Stimulated activated CD4-positive, alpha-beta T cell treated with anti-CD3 and anti-CD28 coated beads, Interleukin-15, amount 100 ng/mL, for 24 hours (primary cell): ENCODE data around the gene STX2.
"Not testable (repeated sequence)": the region's sequence is repeated elsewhere in the genome, so short reads cannot be mapped to it uniquely, and the experiment has no call there.

Experiments
- DNase-seq: peaks from one replicate; pipeline ENCODE4 v3.0.0-alpha.2; 2020

STX2 gene

GRCh38 chr12:130838951-130839769 is at the start of gene STX2:
Gene STX2, minus strand, starts transcription at chr12:130839250. Its CDS starts 151 bp downstream, at chr12:130839099.
- DNase-seq = peak; percentile 89

GRCh38 chr12:130887190-130887589 is 48.1 kb upstream of the STX2 start:
- not testable (repeated sequence) for DNase-seq

- no peak for DNase-seq
These were observed 42.5 kb upstream of the STX2 start for GRCh38 chr12:130881548-130881947.

GRCh38 chr12:130881046-130881445 is 42.0 kb upstream of the STX2 start:
- no peak for DNase-seq

GRCh38 chr12:130880411-130880885 is 41.4 kb upstream of the STX2 start:
- DNase-seq = peak; percentile 29

- DNase-seq = peak; percentile 35
These were observed 40.8 kb upstream of the STX2 start for GRCh38 chr12:130879781-130880389.

GRCh38 chr12:130879212-130879686 is 40.2 kb upstream of the STX2 start:
- peak; percentile 35 for DNase-seq

- DNase-seq = peak; percentile 27
These were observed 39.4 kb upstream of the STX2 start for GRCh38 chr12:130878193-130879185.

GRCh38 chr12:130877333-130877732 is 38.3 kb upstream of the STX2 start:
- no peak for DNase-seq

GRCh38 chr12:130876758-130877157 is 37.7 kb upstream of the STX2 start:
- DNase-seq = no peak

GRCh38 chr12:130876297-130876696 is 37.2 kb upstream of the STX2 start:
- no peak for DNase-seq

GRCh38 chr12:130875708-130876107 is 36.7 kb upstream of the STX2 start:
- DNase-seq = not testable (repeated sequence)

- no peak for DNase-seq
These were observed 36.1 kb upstream of the STX2 start for GRCh38 chr12:130875193-130875592.

- DNase-seq = no peak
These were observed 35.6 kb upstream of the STX2 start for GRCh38 chr12:130874696-130875095.

- peak; percentile 28 for DNase-seq
These were observed 34.8 kb upstream of the STX2 start for GRCh38 chr12:130873825-130874224.

- DNase-seq = no peak
These were observed 34.2 kb upstream of the STX2 start for GRCh38 chr12:130873106-130873795.

GRCh38 chr12:130872179-130873096 is 33.4 kb upstream of the STX2 start:
- peak; percentile 57 for DNase-seq

- peak; percentile 94 for DNase-seq
These were observed 32.5 kb upstream of the STX2 start, which contains the start of gene RAN for GRCh38 chr12:130871286-130872178. Gene RAN, plus strand, starts transcription at chr12:130872066. Its CDS starts 528 bp downstream, at chr12:130872594.

GRCh38 chr12:130870442-130871285 is 31.6 kb upstream of the STX2 start:
- peak; percentile 81 for DNase-seq
